ENCODE measurements around the gene SLC2A13.

SLC2A13 gene

DNA sequence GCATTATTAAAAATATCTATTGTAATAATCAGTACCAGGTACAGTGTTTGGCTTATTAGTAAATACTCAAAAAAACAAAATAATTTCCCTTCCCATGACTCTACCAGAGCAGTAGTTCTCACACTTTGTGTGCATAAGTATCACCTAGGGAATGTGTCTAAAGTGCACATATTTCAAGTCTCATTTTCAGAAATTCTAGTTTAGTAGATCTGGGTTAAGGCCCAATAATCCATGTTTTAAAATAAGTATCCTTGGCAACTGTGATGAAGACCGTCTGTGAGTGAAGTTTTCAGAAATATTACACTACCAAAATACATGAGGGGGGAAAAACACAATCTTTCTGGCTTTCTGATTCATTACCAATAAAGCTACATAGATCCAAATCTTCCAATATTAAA, 237.6 kb downstream of the SLC2A13 start:
- DNase-seq (ENCODE audit: low spot score), result no peak
- Histone ChIP-seq H3K4me1 (ENCODE audit: insufficient read depth, poor library complexity, severe bottlenecking) (no peaks in the 10 kb centered on the region), H3K36me3 (ENCODE audit: low read depth) (no peaks in the 10 kb centered on the region), H3K9me3 (ENCODE audit: severe bottlenecking) (no peaks in the 10 kb centered on the region), H3K4me3 (ENCODE audit: severe bottlenecking) (no peak overlapping the region), H3K27me3 (ENCODE audit: insufficient read depth, poor library complexity, severe bottlenecking) (no peaks in the 10 kb centered on the region), H3K27ac (ENCODE audit: poor library complexity, severe bottlenecking) (no peak overlapping the region)
- ATAC-seq (ENCODE audit: low read depth), result no peak
- TF ChIP-seq, protein P1, sequence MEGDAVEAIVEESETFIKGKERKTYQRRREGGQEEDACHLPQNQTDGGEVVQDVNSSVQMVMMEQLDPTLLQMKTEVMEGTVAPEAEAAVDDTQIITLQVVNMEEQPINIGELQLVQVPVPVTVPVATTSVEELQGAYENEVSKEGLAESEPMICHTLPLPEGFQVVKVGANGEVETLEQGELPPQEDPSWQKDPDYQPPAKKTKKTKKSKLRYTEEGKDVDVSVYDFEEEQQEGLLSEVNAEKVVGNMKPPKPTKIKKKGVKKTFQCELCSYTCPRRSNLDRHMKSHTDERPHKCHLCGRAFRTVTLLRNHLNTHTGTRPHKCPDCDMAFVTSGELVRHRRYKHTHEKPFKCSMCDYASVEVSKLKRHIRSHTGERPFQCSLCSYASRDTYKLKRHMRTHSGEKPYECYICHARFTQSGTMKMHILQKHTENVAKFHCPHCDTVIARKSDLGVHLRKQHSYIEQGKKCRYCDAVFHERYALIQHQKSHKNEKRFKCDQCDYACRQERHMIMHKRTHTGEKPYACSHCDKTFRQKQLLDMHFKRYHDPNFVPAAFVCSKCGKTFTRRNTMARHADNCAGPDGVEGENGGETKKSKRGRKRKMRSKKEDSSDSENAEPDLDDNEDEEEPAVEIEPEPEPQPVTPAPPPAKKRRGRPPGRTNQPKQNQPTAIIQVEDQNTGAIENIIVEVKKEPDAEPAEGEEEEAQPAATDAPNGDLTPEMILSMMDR (IDR thresholded peaks at IDR 0.05; ENCODE audit: poor library complexity, severe bottlenecking), result no peak

DNA sequence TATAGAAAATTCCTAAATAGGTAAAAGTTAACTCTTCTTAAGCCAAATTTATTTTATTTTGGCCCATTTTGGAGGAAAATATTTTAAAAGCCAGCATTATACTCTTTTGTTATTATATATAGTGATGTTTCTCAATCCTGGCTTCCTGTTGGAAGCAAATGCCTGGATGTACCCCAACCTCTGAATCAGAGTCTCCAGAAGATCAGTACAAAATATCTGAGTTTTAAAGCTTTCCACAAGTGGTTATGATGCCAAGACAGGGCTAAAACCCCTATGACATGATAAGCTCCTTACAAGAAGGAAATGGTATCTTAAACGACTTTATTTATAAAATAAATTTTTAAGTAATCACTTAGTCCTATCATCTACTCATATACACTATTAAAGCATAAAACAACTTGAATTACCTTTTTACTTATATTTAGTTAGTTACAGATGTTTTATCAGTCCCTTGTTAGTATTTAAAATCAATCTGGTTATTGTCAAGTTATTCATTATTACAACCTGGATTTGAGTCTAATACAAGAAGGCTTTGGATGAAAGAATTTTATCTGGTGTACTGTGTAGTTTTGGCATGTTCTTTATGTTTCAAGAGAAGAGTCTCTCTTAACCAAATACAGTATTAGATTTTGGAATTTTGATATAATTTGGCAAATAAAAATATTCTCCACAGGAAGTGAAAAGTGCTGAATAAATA, 238.1 kb downstream of the SLC2A13 start:
- H3K4me1 ChIP-seq (ENCODE audit: insufficient read depth, poor library complexity, severe bottlenecking), result no peaks in the 10 kb centered on the region
- ATAC-seq (ENCODE audit: low read depth), result no peak
- TF ChIP-seq, protein P1 (IDR thresholded peaks at IDR 0.05; ENCODE audit: poor library complexity, severe bottlenecking), result no peak
- H3K4me3 ChIP-seq (ENCODE audit: severe bottlenecking), result no peak overlapping the region
- no peak overlapping the region for H3K27ac ChIP-seq (ENCODE audit: poor library complexity, severe bottlenecking)
- no peaks in the 10 kb centered on the region for H3K27me3 ChIP-seq (ENCODE audit: insufficient read depth, poor library complexity, severe bottlenecking)
- DNase-seq (ENCODE audit: low spot score), result no peak
- no peaks in the 10 kb centered on the region for H3K36me3 ChIP-seq (ENCODE audit: low read depth)
- no peaks in the 10 kb centered on the region for H3K9me3 ChIP-seq (ENCODE audit: severe bottlenecking)

DNA sequence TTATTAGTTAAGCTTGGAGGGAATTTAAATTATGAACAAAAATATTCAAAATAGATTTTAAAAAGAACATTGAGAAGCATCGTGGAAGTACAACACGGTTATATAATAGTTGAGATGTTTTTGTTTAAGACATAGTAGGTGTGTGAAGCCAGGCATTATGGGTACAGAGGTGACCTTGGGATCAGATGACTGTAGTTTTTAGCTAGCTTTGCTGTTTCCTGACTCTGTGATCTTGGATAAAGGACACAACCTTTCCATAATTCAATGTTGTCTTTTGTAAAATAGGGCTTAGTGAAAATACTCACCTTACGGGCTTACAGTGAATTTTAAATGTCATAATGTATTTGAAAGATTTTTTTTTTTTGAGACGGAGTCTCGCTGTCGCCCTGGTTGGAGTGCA, 239.7 kb downstream of the SLC2A13 start:
- H3K36me3 ChIP-seq (ENCODE audit: low read depth), result no peaks in the 10 kb centered on the region
- TF ChIP-seq, protein P1 (IDR thresholded peaks at IDR 0.05; ENCODE audit: poor library complexity, severe bottlenecking), result no peak
- no peak overlapping the region for H3K4me3 ChIP-seq (ENCODE audit: severe bottlenecking)
- no peaks in the 10 kb centered on the region for H3K4me1 ChIP-seq (ENCODE audit: insufficient read depth, poor library complexity, severe bottlenecking)
- DNase-seq (ENCODE audit: low spot score) (no peak), ATAC-seq (ENCODE audit: low read depth) (no peak)
- H3K9me3 ChIP-seq (ENCODE audit: severe bottlenecking), result no peaks in the 10 kb centered on the region
- H3K27me3 ChIP-seq (ENCODE audit: insufficient read depth, poor library complexity, severe bottlenecking), result no peaks in the 10 kb centered on the region
- no peak overlapping the region for H3K27ac ChIP-seq (ENCODE audit: poor library complexity, severe bottlenecking)

DNA sequence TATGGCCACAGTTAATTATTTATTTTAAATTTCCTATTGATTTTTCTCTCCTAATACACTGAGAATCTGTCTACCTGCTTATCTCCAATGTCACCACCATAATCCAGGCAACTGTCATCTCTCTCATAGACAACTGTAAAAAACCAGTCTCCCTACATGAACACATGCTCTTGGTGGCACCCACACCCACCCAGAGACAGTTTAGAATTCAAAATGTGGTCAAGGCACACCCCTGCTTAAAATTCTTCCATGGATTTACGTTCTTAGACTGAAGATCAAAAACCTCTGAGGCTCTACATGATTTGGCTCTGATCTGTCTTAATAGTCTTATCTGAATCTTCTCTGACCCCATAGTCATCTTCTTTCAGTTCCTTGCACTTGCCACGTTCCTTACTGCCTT, 245.2 kb downstream of the SLC2A13 start:
- TF ChIP-seq, protein P1 (IDR thresholded peaks at IDR 0.05; ENCODE audit: poor library complexity, severe bottlenecking), result no peak
- Histone ChIP-seq H3K4me3 (ENCODE audit: severe bottlenecking) (no peak overlapping the region), H3K36me3 (ENCODE audit: low read depth) (no peaks in the 10 kb centered on the region), H3K9me3 (ENCODE audit: severe bottlenecking) (no peaks in the 10 kb centered on the region), H3K27ac (ENCODE audit: poor library complexity, severe bottlenecking) (no peak overlapping the region), H3K4me1 (ENCODE audit: insufficient read depth, poor library complexity, severe bottlenecking) (no peaks in the 10 kb centered on the region), H3K27me3 (ENCODE audit: insufficient read depth, poor library complexity, severe bottlenecking) (no peaks in the 10 kb centered on the region)
- DNase-seq (ENCODE audit: low spot score) (no peak), ATAC-seq (ENCODE audit: low read depth) (no peak)

DNA sequence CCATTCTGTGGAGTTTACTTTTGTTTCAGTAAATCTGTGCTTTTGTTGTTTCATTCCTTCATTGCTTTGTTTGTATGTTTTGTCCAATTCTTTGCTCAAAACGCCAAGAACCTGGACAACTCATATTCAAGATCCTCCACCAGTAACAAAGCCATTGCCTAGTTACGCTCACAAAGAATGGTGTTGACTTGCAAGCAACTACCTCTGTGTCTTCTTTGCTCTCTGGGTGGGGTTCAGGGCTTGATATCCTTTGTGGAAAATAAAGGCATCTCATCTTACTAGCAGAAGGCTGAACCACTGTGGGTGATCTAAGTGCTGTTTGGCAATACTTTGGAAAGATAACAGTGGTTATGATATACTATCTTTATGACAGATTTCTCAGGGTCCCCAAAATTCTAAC, 252.9 kb downstream of the SLC2A13 start:
- no peak for DNase-seq (ENCODE audit: low spot score)
- TF ChIP-seq, protein P1 (IDR thresholded peaks at IDR 0.05; ENCODE audit: poor library complexity, severe bottlenecking), result no peak
- Histone ChIP-seq H3K27me3 (ENCODE audit: insufficient read depth, poor library complexity, severe bottlenecking) (no peaks in the 10 kb centered on the region), H3K4me1 (ENCODE audit: insufficient read depth, poor library complexity, severe bottlenecking) (no peaks in the 10 kb centered on the region), H3K27ac (ENCODE audit: poor library complexity, severe bottlenecking) (no peak overlapping the region), H3K9me3 (ENCODE audit: severe bottlenecking) (no peaks in the 10 kb centered on the region), H3K4me3 (ENCODE audit: severe bottlenecking) (no peak overlapping the region), H3K36me3 (ENCODE audit: low read depth) (no peaks in the 10 kb centered on the region)
- no peak for ATAC-seq (ENCODE audit: low read depth)
